H1 (cell line): ENCODE results near the gene CSF2. TPM values are rescaled to one million over a fixed set of nuclear protein-coding genes. Genes with fewer than 3 reads are reported as not detected.

Experiments used
- ATF2 ChIP-seq: IDR thresholded peaks from 2 replicates; pipeline ENCODE4 v1.6.1; 2012; ENCODE audit warnings: low read length, inconsistent platforms
- EGR1 ChIP-seq: IDR thresholded peaks from 2 replicates; pipeline ENCODE4 v1.6.1; 2011; ENCODE audit warnings: low read depth, low read length, borderline replicate concordance
- GABPA ChIP-seq: IDR thresholded peaks from 2 replicates; pipeline ENCODE4 v1.6.1; 2011; ENCODE audit warnings: mild to moderate bottlenecking, low read length, moderate library complexity, borderline replicate concordance; ENCODE audit not compliant: insufficient read depth
- polyA plus RNA-seq, 7 experiments: library from polyadenylated mRNA; depleted of rRNA in 3 of 7; stranded (reverse) in 5 of 7; unstranded in 2 of 7; fragments of >200 nt in 5 of 7; fragments of 200-250 nt in 2 of 7; gene quantifications; 1 replicate in 5 of 7; 2 replicates in 1 of 7; 4 replicates in 1 of 7; pipeline versions ENCODE4 v1.2.1 to v1.2.3, GENCODE V29; 2011 to 2013; ENCODE audit warnings: missing spikeins in 2 of 7, mixed read lengths in 2 of 7
- total RNA-seq: library from RNA; stranded (reverse); fragmentation: NEBNext Ultra II Directional; extraction: Animal tissue kit (Norgen Biotek cat#: 25700); gene quantifications from 2 replicates; pipeline ENCODE4 v1.2.1, GENCODE V29; 2021

The CSF2 gene
- total and polyA plus RNA-seq, 2 of the 8 experiments (the other 6 are each of a cell fraction or from before 2014, with no cell fraction given) = not detected

DNA sequence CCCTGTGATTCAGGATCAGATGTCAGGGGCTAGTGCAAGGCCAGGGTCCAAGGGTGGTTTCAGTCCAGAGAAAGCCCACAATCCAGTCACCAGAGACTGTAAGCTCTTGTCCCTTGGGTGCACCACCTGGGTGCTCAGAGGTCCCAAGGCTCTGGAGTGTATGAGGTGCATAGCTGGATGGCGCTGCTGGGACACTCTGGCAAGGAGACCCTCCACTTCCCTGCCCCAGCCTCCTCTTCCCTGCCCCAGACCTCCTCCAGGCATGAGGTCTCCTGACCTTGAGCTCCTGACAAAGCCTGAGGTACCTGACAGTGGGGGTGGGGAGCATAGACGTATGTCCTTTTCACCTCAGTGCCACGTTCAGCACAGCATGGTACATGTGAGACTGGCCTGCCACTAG is 7.0 kb downstream of the CSF2 start (continued):
- TF ChIP-seq ATF2 (no peak), GABPA (no peak), EGR1 (no peak)
